ENCODE measurements around the gene ELF4. TPM values are rescaled to one million over a fixed set of nuclear protein-coding genes. Genes with fewer than 3 reads are reported as not detected.

ELF4 gene
- total RNA-seq, 2 donors from 2014 or later = 1.6 to 3.6 TPM

GRCh38 chrX:130030826-130031225, 79.5 kb downstream of the ELF4 start:
- H3K9me3 ChIP-seq = no peaks in the 10 kb centered on the region
- no peak overlapping the region for H3K27ac ChIP-seq
- peaks cover 0 to 3% of the 10 kb centered on the region in 2 donors for H3K36me3 ChIP-seq (replicated peaks in 1 of 2; ENCODE audit: insufficient read depth in 1 of 2, low read depth in 2 of 2)
- no peak overlapping the region for H3K4me3 ChIP-seq
- no peak for DNase-seq
- no peaks in the 10 kb centered on the region for H3K27me3 ChIP-seq
- WGBS, 2 donors = 80 to 82% methylated on average over 1 to 2 of the region's 4 CpGs
- intact Hi-C loops (cut with DNase I) = no loop called here
- no peak for ATAC-seq
- no peaks in the 10 kb centered on the region for H3K4me1 ChIP-seq
- no peak for TF ChIP-seq CTCF (IDR thresholded peaks at IDR 0.05)
- no peak for TF ChIP-seq POLR2A (IDR thresholded peaks at IDR 0.05)

- no peak for ATAC-seq
- intact Hi-C loops (cut with DNase I) = loop anchor here (10.0 kb wide), 1 partner anchor 103 kb away; no protein-coding TSS in a partner anchor
- 28 to 40% methylated on average over 2 to 5 of the region's 5 CpGs for whole genome bisulfite sequencing, 2 donors
Measured at GRCh38 chrX:130028196-130028595, 82.1 kb downstream of the ELF4 start.

GRCh38 chrX:130027569-130027968, 82.7 kb downstream of the ELF4 start:
- H3K9me3 ChIP-seq = no peaks in the 10 kb centered on the region
- 79 to 81% methylated on average over 2 to 3 of the region's 4 CpGs for WGBS, 2 donors
- intact Hi-C loops (cut with DNase I) = loop anchor here (10.0 kb wide), 1 partner anchor 103 kb away; no protein-coding TSS in a partner anchor
- no peak overlapping the region for H3K4me3 ChIP-seq
- H3K27me3 ChIP-seq = no peaks in the 10 kb centered on the region
- no peak for TF ChIP-seq POLR2A (IDR thresholded peaks at IDR 0.05)
- TF ChIP-seq CTCF (IDR thresholded peaks at IDR 0.05) = no peak
- DNase-seq (no peak), ATAC-seq (no peak)
- H3K27ac ChIP-seq = no peak overlapping the region
- no peaks in the 10 kb centered on the region for H3K4me1 ChIP-seq
- H3K36me3 ChIP-seq (replicated peaks in 1 of 2; ENCODE audit: insufficient read depth in 1 of 2, low read depth in 2 of 2) = no peaks in the 10 kb centered on the region

More at GRCh38 chrX:130028196-130028595, 82.1 kb downstream of the ELF4 start:
- Histone ChIP-seq H3K27ac (no peak overlapping the region), H3K27me3 (no peaks in the 10 kb centered on the region), H3K9me3 (no peaks in the 10 kb centered on the region), H3K4me3 (no peak overlapping the region), H3K4me1 (no peaks in the 10 kb centered on the region), H3K36me3 (replicated peaks in 1 of 2; ENCODE audit: insufficient read depth in 1 of 2, low read depth in 2 of 2) (no peaks in the 10 kb centered on the region)
- DNase-seq = peak; percentile 44 to 69 (median 50)
- peak; percentile 54 to 65 (median 59) for TF ChIP-seq CTCF (IDR thresholded peaks at IDR 0.05)
- TF ChIP-seq POLR2A (IDR thresholded peaks at IDR 0.05) = no peak

GRCh38 chrX:130025256-130025655, 85.0 kb downstream of the ELF4 start:
- ATAC-seq (no peak), DNase-seq (no peak)

More at GRCh38 chrX:130025256-130025655, 85.0 kb downstream of the ELF4 start:
- TF ChIP-seq POLR2A (IDR thresholded peaks at IDR 0.05) (no peak), CTCF (IDR thresholded peaks at IDR 0.05) (no peak)
- intact Hi-C loops (cut with DNase I) = loop anchor here (10.0 kb wide), 1 partner anchor 100 kb away; no protein-coding TSS in a partner anchor
- Histone ChIP-seq H3K27me3 (no peaks in the 10 kb centered on the region), H3K27ac (no peak overlapping the region), H3K4me3 (no peak overlapping the region), H3K36me3 (replicated peaks in 1 of 2; ENCODE audit: insufficient read depth in 1 of 2, low read depth in 2 of 2) (no peaks in the 10 kb centered on the region), H3K9me3 (no peaks in the 10 kb centered on the region), H3K4me1 (no peaks in the 10 kb centered on the region)
- 73 to 84% methylated on average over 6 to 15 of the region's 19 CpGs for WGBS, 2 donors

Data from body of pancreas (tissue), 4 donors.